Measurements from ENCODE around the gene HSPA5. TPM values are rescaled to one million over a fixed set of nuclear protein-coding genes. Genes with fewer than 3 reads are reported as not detected.
"Not testable (repeated sequence)": the region's sequence is repeated elsewhere in the genome, so short reads cannot be mapped to it uniquely, and the experiment has no call there.

Gene HSPA5
- total RNA-seq, 2 experiments from 2014 or later, result 161 to 163 TPM

DNA sequence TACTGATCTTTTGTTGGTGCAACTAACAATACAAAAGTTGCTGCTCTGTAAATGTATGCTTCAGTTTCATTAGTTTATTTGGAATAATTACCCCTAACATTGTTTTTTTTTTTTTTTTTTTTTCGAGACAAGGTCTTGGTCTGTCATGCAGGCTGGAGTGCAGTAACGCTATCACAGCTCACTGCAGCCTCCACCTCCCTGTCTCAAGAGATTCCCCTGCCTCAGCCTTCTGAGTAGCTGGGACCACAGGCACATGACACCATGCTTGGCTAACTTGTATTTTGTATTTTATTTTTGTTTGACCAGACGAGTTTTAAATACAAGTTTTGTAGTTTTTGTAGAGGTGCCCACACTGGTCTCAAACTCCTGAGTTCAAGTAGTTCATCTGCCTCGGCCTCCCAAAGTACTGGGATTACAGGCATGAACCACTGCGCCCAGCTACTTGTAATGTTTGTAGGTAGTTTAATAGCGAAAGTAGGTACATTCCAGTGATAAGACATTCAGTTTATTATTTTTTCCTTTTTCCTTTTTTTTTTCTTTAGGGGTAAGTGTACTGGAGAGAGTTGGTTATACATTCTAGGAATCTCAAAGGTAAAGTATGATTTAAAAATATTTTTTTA is 27.4 kb upstream of the HSPA5 start:
- POLR2A ChIA-PET, result interaction anchor here (0.8 kb wide), 1 partner anchor 27 kb away, joined by 3 read pairs; the partner anchor contains the start of gene HSPA5
- peaks cover 37% of the 10 kb centered on the region for H3K36me3 Mint-ChIP-seq (ENCODE audit: low read depth)
- DNase-seq (no peak), ATAC-seq (no peak)
- H3K4me3 Mint-ChIP-seq, result no peak overlapping the region
- TF ChIP-seq, protein P1, sequence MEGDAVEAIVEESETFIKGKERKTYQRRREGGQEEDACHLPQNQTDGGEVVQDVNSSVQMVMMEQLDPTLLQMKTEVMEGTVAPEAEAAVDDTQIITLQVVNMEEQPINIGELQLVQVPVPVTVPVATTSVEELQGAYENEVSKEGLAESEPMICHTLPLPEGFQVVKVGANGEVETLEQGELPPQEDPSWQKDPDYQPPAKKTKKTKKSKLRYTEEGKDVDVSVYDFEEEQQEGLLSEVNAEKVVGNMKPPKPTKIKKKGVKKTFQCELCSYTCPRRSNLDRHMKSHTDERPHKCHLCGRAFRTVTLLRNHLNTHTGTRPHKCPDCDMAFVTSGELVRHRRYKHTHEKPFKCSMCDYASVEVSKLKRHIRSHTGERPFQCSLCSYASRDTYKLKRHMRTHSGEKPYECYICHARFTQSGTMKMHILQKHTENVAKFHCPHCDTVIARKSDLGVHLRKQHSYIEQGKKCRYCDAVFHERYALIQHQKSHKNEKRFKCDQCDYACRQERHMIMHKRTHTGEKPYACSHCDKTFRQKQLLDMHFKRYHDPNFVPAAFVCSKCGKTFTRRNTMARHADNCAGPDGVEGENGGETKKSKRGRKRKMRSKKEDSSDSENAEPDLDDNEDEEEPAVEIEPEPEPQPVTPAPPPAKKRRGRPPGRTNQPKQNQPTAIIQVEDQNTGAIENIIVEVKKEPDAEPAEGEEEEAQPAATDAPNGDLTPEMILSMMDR (IDR thresholded peaks at IDR 0.05), result no peak
- H3K27ac Mint-ChIP-seq, result no peak overlapping the region
- H3K9me3 Mint-ChIP-seq, result no peaks in the 10 kb centered on the region
- intact Hi-C loops (cut with micrococcal nuclease), result no loop called here
- peaks cover 46% of the 10 kb centered on the region for H3K4me1 Mint-ChIP-seq (ENCODE audit: low read depth)
- H3K27me3 Mint-ChIP-seq, result no peaks in the 10 kb centered on the region
- CTCF ChIA-PET, result interaction anchor here (0.7 kb wide), 1 partner anchor 45 kb away, joined by 3 read pairs; no protein-coding TSS in a partner anchor

DNA sequence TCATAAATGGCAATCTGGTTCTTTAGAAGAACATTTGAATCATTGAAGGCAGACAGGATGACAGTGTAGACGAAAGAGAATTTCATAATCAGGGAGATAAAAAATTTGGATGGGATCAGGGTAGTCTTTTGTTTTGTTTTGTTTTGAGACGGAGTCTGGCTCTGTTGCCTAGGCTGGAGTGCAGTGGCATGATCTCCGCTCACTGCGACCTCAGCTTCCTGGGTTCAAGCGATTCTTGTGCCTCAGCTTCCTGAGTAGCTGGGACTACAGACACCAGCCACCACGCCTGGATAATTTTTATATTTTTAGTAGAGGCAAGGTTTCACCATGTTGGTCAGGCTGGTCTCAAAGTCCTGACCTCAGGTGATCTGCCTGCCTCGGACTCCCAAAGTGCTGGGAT is 22.9 kb upstream of the HSPA5 start:
- DNase-seq, result peak; percentile 23
- H3K9me3 Mint-ChIP-seq; ATAC-seq; intact Hi-C loops (cut with micrococcal nuclease); H3K27me3 Mint-ChIP-seq; CTCF ChIA-PET: not testable (repeated sequence)
- POLR2A ChIA-PET, result interaction anchor here (0.9 to 16.0 kb wide), 3 partner anchors 9 to 39 kb away, joined by 3 to 151 read pairs (median 4); partner anchors contain the start of gene HSPA5
- peaks cover 44% of the 10 kb centered on the region for H3K4me1 Mint-ChIP-seq (ENCODE audit: low read depth)
- peak overlapping the region; percentile 74 for H3K27ac Mint-ChIP-seq
- peaks cover 41% of the 10 kb centered on the region for H3K36me3 Mint-ChIP-seq (ENCODE audit: low read depth)
- peak overlapping the region; percentile 100 for H3K4me3 Mint-ChIP-seq

DNA sequence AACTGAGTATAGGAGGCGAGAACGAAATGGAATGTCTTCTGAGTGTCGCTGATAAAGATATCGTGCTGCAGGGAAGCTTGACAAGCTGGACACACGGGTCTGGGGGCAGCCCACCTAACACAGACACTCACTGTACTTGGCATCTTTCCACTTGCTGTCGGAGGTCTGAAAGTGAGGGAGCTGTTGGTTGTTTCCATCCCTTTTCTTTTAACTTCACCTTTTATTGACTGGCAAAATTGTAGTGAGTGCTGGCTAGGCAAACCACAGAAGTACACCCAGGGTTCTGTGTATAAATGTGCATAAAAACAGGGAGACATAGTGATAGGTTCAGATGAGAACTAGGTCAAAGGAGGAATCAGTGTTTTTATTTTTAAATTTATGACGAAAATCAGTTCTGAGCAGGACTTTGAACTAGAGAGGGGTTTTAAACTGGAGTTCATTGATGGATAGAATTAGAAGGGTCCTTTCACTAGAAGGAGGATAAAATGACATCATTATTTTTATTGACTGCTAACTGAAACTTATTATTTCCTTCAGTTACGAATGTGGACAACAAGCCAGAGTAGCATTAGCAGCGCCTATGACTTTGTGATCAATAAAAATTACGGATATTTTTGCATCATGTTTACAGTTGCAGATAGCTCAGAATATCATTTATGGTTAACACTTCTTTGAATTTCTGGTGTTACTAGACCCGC is 21.3 kb upstream of the HSPA5 start:
- ChIA-PET CTCF (no interaction called here), POLR2A (interaction anchor here (16.0 kb wide), 1 partner anchor 22 kb away, joined by 151 read pairs; the partner anchor contains the start of gene HSPA5)
- H3K4me3 Mint-ChIP-seq, result peak overlapping the region; percentile 100
- H3K9me3 Mint-ChIP-seq, result no peaks in the 10 kb centered on the region
- peaks cover 33% of the 10 kb centered on the region for H3K36me3 Mint-ChIP-seq (ENCODE audit: low read depth)
- peak; percentile 48 for DNase-seq
- H3K27ac Mint-ChIP-seq, result peak overlapping the region; percentile 96
- intact Hi-C loops (cut with micrococcal nuclease), result no loop called here
- TF ChIP-seq, protein P1 (IDR thresholded peaks at IDR 0.05), result no peak
- peak; percentile 2 for ATAC-seq
- no peaks in the 10 kb centered on the region for H3K27me3 Mint-ChIP-seq
- peaks cover 36% of the 10 kb centered on the region for H3K4me1 Mint-ChIP-seq (ENCODE audit: low read depth)

DNA sequence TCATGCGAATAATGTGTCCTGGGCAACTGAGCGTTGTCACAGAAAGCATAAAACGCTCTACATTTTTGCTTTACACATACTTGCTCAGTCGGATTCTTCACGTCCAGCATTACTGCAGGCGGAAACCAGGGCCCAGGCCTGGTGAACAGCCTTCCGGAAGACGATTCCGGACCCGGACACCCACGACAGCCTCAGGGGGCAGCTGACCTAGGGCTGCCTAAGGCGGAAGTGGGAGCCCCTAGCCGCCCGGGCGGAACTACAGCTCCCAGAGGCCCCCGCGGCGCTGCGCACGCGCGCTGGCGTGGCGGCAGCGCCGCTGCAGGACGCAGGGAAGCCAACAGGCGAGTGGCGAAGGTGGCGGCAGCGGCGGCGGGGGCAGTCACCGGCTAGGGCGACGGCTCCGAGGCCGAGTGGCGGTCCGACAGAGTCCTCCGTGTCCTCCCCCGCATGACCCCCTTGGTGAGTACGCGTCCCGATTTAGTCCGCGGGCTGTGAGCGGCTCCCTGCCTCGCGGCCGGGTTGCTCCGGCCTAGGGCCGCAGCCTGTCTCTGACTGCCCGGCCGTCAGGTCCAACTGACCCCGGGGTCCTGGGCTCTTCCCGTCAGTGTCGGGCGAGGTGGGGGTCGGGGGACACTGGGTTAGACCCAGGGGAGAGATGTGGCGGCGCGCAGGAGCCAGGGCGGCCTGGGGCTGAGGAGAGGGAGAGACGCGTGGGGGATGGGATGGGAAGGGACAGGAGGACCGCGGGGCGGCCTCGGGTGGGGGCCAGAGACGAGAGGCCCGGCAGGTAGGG is 20.6 kb upstream of the HSPA5 start, which contains the start of gene GAPVD1:
Gene GAPVD1, plus strand, starts transcription at position 326 of the 793 bp plus-strand sequence. CDS start 37,096 bp downstream, outside the sequence.
- TF ChIP-seq, protein P1 (IDR thresholded peaks at IDR 0.05), result peak; percentile 52

DNA sequence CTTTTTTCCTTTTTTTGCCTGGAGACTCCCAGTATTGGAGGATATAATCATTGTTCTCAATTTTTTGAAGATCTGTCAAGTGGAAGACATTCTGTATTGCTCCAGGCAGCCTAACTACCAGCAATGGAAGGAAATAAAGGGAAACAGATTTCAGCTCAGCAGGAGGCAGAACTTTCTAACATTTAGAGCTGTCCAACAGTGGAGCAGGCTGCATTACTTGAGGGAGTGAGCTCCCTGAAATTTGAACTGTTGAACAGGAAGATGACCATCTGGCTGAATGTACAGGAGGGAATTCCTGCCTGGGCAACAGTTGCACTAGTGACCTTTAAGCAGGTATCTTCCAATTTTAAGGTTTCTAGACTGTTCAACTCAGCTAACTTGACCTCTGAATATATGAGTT is 19.4 kb upstream of the HSPA5 start:
- DNase-seq (no peak), ATAC-seq (no peak)
- no peaks in the 10 kb centered on the region for H3K9me3 Mint-ChIP-seq
- no peaks in the 10 kb centered on the region for H3K27me3 Mint-ChIP-seq
- peaks cover 31% of the 10 kb centered on the region for H3K4me1 Mint-ChIP-seq (ENCODE audit: low read depth)
- peaks cover 24% of the 10 kb centered on the region for H3K36me3 Mint-ChIP-seq (ENCODE audit: low read depth)
- intact Hi-C loops (cut with micrococcal nuclease), result no loop called here
- ChIA-PET CTCF (no interaction called here), POLR2A (interaction anchor here (0.7 to 16.0 kb wide), 3 partner anchors 20 to 604 kb away, joined by 3 to 151 read pairs (median 3); partner anchors contain the start of gene HSPA5)
- H3K27ac Mint-ChIP-seq, result peak overlapping the region; percentile 94
- TF ChIP-seq, protein P1 (IDR thresholded peaks at IDR 0.05), result no peak
- H3K4me3 Mint-ChIP-seq, result peak overlapping the region; percentile 100

More for the DNA sequence above, 20.6 kb upstream of the HSPA5 start, which contains the start of gene GAPVD1:
- Mint-ChIP-seq H3K36me3 (ENCODE audit: low read depth) (peaks cover 29% of the 10 kb centered on the region), H3K27me3 (no peaks in the 10 kb centered on the region), H3K27ac (peak within 1 kb of the TSS; percentile 96), H3K4me3 (peak within 1 kb of the TSS; percentile 100), H3K4me1 (ENCODE audit: low read depth) (peaks cover 33% of the 10 kb centered on the region), H3K9me3 (no peaks in the 10 kb centered on the region)
- ChIA-PET POLR2A (interaction anchor here (0.7 to 16.0 kb wide), 2 partner anchors 21 to 606 kb away, joined by 3 to 151 read pairs; partner anchors contain the start of gene HSPA5), CTCF (interaction anchor here (0.7 kb wide), 3 partner anchors 18 to 60 kb away, joined by 3 to 7 read pairs (median 3); partner anchors contain the start of gene HSPA5)
- ATAC-seq, result peak; percentile 97
- peak; percentile 91 for DNase-seq
- intact Hi-C loops (cut with micrococcal nuclease), result no loop called here
